HG02852 (cell line): ENCODE measurements around the gene PI4K2A.

ENCODE experiments used
- ATAC-seq: cut with Tn5 transposase; IDR thresholded peaks from one replicate; pipeline ENCODE4 v1.9.1; 2021; ENCODE audit warnings: mild to moderate bottlenecking, moderate library complexity; ENCODE audit not compliant: unreplicated experiment

Gene PI4K2A

DNA sequence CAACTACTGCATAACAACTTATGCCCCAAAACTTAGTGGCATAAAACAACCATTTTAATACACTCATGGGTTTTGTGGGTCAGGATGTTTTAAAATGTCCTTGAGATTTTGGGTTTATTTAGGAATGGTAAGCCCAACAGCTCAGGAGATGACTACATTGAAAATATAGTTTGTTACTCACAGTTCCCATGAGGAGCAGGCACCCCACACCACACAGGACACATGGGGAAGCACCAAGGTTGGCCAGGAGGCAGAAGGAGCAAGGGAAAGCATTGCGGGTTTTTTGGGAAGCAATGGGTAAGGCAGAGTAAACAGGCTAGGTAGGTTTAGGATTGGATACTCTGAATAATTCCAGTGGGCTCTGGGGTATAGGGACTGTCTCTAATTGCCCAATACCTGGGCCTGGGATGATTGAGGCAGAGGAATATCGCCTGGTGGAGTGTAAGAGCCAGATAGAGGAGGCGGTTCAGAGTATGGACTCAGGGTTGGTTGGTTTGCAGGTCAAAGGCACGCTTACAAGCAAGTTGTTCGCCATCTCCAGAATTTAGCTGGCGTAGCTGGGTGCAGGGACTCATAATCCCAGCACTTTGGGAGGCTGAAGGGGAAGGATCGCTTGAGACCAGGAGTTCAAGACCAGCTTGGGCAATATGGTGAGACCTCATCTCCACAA lies 63.1 kb downstream of the PI4K2A start:
- no peak for ATAC-seq

- no peak for ATAC-seq
These were observed 63.9 kb downstream of the PI4K2A start for GRCh38 chr10:97704341-97704740.

DNA sequence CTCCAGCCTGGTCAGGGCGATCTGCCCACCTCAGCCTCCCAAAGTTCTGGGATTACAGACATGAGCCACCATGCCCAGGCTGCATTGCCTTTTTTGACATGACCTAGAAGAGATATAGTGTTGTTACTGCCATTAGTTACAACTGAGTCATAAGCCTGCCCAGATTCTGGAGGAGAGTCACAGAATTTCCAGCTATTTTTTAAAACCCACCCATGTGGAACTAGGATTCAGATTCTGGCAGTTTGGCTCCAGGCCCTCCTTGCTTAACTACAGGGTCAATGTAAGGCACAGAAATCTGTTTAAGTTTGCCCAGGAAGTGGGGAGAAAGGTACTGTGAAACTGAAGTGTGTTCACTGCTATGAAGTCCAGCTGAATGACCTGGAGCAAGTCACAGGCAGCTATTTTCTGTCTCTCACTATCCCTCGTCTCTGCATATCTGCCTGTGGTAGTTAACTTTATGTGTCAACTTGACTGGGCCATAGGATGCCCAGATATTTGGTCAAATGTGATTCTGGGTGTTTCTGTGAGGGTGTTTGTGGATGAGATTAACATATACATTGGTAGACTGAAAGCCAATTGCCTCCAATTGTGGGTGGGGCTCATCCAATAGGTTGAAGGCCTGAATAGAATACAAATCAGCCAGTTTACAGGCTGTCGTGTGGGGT lies 64.7 kb downstream of the PI4K2A start:
- ATAC-seq = no peak

DNA sequence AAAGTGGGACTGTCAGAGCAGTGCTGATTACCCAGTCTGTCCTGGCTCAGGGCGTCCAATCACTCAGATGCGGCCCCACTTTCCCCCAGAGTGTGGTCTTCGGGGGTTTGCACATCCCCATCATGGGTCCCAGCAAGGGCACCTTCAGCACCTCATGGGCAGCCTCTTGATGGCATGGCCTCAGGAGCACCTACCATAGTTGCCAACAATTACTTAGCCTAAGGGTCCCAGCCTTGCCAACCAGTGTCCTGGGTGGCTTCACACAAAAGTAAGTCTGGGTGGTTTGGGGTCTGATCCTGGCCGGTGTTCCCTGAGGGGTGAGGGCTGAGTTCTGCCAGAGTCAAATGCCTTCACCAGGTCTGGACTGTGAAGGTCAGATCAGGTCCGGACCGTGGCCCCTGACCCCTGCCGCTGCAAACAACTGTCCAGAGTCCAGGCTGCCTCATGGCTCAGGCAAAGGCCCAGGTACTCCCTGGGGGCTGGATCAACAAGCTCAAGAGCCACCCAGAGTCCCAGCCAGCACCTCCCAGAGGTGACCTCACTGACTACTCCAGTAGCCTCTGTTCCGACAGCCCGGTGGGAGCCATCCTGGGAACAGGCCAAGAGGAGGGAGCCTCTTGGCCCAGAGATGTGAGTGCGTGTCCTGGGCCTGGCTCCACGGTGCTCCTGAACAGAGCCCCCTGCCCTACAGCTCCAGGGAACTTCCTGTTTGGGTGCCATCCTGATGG lies 66.8 kb downstream of the PI4K2A start:
- ATAC-seq = no peak

GRCh38 chr10:97708167-97708566 lies 67.7 kb downstream of the PI4K2A start:
- no peak for ATAC-seq

- no peak for ATAC-seq
These were observed 68.8 kb downstream of the PI4K2A start for GRCh38 chr10:97708976-97709946.

GRCh38 chr10:97711640-97712572 lies 71.4 kb downstream of the PI4K2A start:
- ATAC-seq = no peak

- peak; percentile 9 for ATAC-seq
These were observed 72.9 kb downstream of the PI4K2A start, which contains the start of gene MARVELD1 for GRCh38 chr10:97713339-97713825. TSS of gene MARVELD1 (plus strand) at chr10:97713730. CDS start at chr10:97713877, 147 bp downstream.

DNA sequence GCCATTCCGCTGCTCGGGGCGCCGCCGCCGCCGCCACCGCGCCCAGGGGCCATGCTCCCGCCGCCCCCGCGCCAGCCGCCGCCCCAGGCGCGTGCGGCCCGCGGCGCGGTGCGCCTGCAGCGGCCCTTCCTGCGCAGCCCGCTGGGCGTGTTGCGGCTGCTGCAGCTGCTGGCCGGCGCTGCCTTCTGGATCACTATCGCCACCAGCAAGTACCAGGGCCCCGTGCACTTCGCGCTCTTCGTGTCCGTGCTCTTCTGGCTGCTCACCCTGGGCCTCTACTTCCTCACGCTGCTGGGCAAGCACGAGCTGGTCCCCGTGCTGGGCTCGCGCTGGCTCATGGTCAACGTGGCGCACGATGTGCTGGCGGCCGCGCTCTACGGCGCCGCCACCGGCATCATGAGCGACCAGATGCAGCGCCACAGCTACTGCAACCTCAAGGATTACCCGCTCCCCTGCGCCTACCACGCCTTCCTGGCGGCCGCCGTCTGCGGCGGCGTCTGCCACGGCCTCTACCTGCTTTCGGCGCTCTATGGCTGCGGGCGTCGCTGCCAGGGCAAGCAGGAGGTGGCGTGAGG lies 73.4 kb downstream of the PI4K2A start:
- ATAC-seq = peak; percentile 86

- peak; percentile 40 for ATAC-seq
These were observed 74.2 kb downstream of the PI4K2A start for GRCh38 chr10:97714401-97715258.

DNA sequence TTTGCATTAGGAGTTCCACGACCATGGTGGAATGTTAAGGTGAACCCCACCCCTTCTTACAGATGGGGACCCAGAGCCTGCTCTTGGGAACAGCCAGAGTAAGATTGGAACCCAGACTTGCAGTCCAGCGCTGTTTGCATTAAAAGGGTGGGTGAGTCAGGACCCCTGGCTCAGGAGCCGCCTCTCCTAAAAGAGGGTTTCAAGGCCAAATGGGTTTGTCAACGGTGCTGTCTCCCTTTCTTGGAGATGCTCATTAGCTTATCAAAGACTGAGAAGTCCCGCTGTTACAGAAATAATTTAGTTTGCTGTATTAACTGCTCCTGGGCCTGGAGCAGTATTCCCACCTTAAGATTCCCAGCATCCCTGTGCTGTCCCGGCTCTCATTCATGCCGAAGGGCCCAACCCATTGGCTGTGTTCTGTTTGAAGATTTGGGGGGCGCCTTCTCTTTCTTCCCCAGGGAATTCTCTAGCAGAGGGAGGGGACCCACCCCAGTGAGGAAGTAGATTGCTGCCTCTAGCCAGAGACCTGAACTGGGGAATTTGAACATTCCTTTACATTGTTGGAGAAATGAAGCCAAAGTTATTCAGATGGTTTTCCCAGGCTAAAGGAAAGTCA lies 74.9 kb downstream of the PI4K2A start:
- no peak for ATAC-seq

GRCh38 chr10:97717627-97718026 lies 77.2 kb downstream of the PI4K2A start:
- ATAC-seq = no peak

DNA sequence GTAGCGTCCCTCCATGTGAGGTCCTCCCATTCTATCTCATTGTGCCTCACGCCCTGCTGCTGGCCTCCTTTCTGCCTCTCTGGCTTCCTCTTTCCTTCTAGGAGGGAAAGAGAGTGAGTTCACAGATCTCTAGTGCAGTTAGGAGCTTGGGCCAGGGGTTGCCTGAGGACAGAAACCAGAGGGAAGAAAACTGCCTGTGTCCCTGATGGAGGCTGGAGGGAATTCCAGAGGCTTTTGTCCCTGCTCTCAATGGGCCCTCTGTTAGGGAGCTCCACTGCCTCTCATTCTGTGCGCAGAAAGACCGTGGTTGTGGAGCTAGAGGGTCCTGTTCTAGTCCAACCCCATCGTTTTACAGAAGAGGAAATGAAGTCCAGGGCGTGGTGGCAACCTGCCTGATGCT lies 77.7 kb downstream of the PI4K2A start:
- ATAC-seq = no peak

DNA sequence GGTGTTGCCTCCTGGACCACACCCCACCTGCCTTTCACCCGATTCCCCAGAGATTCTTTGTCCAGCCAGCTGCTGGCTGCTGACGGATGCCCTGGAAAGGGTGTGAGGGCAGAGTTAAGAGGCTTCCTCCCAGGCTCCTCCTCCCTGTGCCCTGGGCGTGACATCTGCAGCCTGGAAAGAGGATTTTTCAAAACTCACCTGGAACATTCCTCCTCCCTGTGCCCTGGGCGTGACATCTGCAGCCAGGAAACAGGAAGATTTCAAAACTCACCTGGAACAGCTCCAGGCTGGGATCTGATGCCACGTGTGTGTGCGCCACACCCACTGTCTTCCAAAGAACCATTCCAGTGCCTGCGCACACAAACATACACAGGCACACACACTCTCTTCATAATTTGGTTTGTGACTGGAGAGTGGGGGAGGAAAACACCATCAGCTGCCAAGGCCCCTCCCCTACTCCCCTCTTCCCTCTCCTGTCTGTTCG lies 78.2 kb downstream of the PI4K2A start:
- no peak for ATAC-seq

- no peak for ATAC-seq
These were observed 79.1 kb downstream of the PI4K2A start for GRCh38 chr10:97719602-97720001.

- ATAC-seq = no peak
These were observed 81.7 kb downstream of the PI4K2A start for GRCh38 chr10:97721871-97722780.

- ATAC-seq = no peak
These were observed 82.5 kb downstream of the PI4K2A start for GRCh38 chr10:97723001-97723400.
